NCI-H1048 (cell line): ENCODE measurements around the gene PRDM7.
A peak's percentile ranks its signal among the peaks of the same experiment; 100 is the strongest.
"Not testable (repeated sequence)": the region's sequence is repeated elsewhere in the genome, so short reads cannot be mapped to it uniquely, and the experiment has no call there.

ENCODE experiments used
- DNase-seq: peaks from one replicate; lab custom pipeline; 2025; lab: John Stamatoyannopoulos, UW

The PRDM7 gene

GRCh38 chr16:90077240-90077756 is at the start of gene PRDM7:
TSS of gene PRDM7 (minus strand) at chr16:90077331. CDS start at chr16:90075910, 1,421 bp downstream.
- peak; percentile 63 for DNase-seq

GRCh38 chr16:90121846-90122245 is 44.7 kb upstream of the PRDM7 start:
- not testable (repeated sequence) for DNase-seq

GRCh38 chr16:90107617-90108016 is 30.5 kb upstream of the PRDM7 start:
- not testable (repeated sequence) for DNase-seq

GRCh38 chr16:90107060-90107459 is 29.9 kb upstream of the PRDM7 start:
- DNase-seq = not testable (repeated sequence)

- not testable (repeated sequence) for DNase-seq
These were observed 29.1 kb upstream of the PRDM7 start for GRCh38 chr16:90106271-90106670.

- DNase-seq = not testable (repeated sequence)
These were observed 27.6 kb upstream of the PRDM7 start for GRCh38 chr16:90104725-90105124.

- not testable (repeated sequence) for DNase-seq
These were observed 25.2 kb upstream of the PRDM7 start for GRCh38 chr16:90102086-90102884.

GRCh38 chr16:90101332-90101731 is 24.2 kb upstream of the PRDM7 start:
- DNase-seq = not testable (repeated sequence)

- DNase-seq = not testable (repeated sequence)
These were observed 23.7 kb upstream of the PRDM7 start for GRCh38 chr16:90100790-90101189.

GRCh38 chr16:90100229-90100628 is 23.1 kb upstream of the PRDM7 start:
- DNase-seq = not testable (repeated sequence)

- DNase-seq = not testable (repeated sequence)
These were observed 21.8 kb upstream of the PRDM7 start for GRCh38 chr16:90098936-90099335.

GRCh38 chr16:90097010-90097684 is 20.0 kb upstream of the PRDM7 start:
- not testable (repeated sequence) for DNase-seq

- not testable (repeated sequence) for DNase-seq
These were observed 17.7 kb upstream of the PRDM7 start for GRCh38 chr16:90094791-90095190.

GRCh38 chr16:90094296-90094695 is 17.2 kb upstream of the PRDM7 start:
- not testable (repeated sequence) for DNase-seq

GRCh38 chr16:90093799-90094198 is 16.7 kb upstream of the PRDM7 start:
- DNase-seq = not testable (repeated sequence)

- DNase-seq = not testable (repeated sequence)
These were observed 15.7 kb upstream of the PRDM7 start for GRCh38 chr16:90092781-90093180.

- no peak for DNase-seq
These were observed 7.3 kb upstream of the PRDM7 start for GRCh38 chr16:90084215-90084950.

- DNase-seq = no peak
These were observed 6.0 kb upstream of the PRDM7 start for GRCh38 chr16:90083139-90083538.

- no peak for DNase-seq
These were observed 4.5 kb upstream of the PRDM7 start for GRCh38 chr16:90081606-90081970.

- no peak for DNase-seq
These were observed 1.4 kb upstream of the PRDM7 start for GRCh38 chr16:90078579-90078895.

- DNase-seq = no peak
These were observed 837 bp upstream of the PRDM7 start for GRCh38 chr16:90077757-90078578.
